Progenitor cell of endocrine pancreas (in vitro differentiated cells): Measurements from ENCODE around the gene TMEM132E. TPM values are rescaled to one million over a fixed set of nuclear protein-coding genes. Genes with fewer than 3 reads are reported as not detected.

Experiments used
- DNase-seq: peaks from one replicate; pipeline ENCODE4 v3.0.0; 2021; ENCODE audit warnings: low spot score; ENCODE audit not compliant: unreplicated experiment
- H3K27ac Mint-ChIP-seq: 2 replicates; pipeline ENCODE4 v1.8.0; 2021; ENCODE audit warnings: mild to moderate bottlenecking, moderate library complexity, mixed read lengths
- H3K27me3 Mint-ChIP-seq: 2 replicates; pipeline ENCODE4 v1.8.0; 2021; ENCODE audit warnings: mixed read lengths
- H3K36me3 Mint-ChIP-seq: 2 replicates; pipeline ENCODE4 v1.8.0; 2022; ENCODE audit warnings: mixed read lengths; ENCODE audit not compliant: insufficient read depth
- H3K4me1 Mint-ChIP-seq: 2 replicates; pipeline ENCODE4 v1.8.0; 2021; ENCODE audit warnings: low read depth, mixed read lengths
- H3K4me3 Mint-ChIP-seq: 2 replicates; pipeline ENCODE4 v1.8.0; 2021; ENCODE audit warnings: low read depth, mild to moderate bottlenecking, moderate library complexity, mixed read lengths
- H3K9me3 Mint-ChIP-seq: 2 replicates; pipeline ENCODE4 v1.8.0; 2021; ENCODE audit warnings: low read depth, mixed read lengths
- total RNA-seq: library from RNA; stranded (reverse); gene quantifications from 2 replicates; pipeline ENCODE4 v1.2.1, GENCODE V29; 2021
- TF ChIP-seq, protein P1 (sequence below): fragments of 200-600 bp; sonication (generic); IDR thresholded peaks from one replicate; pipeline ENCODE4 v1.5.0; 2021; ENCODE audit warnings: antibody characterized with exemption, mild to moderate bottlenecking; ENCODE audit not compliant: unreplicated experiment

The TMEM132E gene
- total RNA-seq, 1 donor from 2014 or later = 0.05 TPM

DNA sequence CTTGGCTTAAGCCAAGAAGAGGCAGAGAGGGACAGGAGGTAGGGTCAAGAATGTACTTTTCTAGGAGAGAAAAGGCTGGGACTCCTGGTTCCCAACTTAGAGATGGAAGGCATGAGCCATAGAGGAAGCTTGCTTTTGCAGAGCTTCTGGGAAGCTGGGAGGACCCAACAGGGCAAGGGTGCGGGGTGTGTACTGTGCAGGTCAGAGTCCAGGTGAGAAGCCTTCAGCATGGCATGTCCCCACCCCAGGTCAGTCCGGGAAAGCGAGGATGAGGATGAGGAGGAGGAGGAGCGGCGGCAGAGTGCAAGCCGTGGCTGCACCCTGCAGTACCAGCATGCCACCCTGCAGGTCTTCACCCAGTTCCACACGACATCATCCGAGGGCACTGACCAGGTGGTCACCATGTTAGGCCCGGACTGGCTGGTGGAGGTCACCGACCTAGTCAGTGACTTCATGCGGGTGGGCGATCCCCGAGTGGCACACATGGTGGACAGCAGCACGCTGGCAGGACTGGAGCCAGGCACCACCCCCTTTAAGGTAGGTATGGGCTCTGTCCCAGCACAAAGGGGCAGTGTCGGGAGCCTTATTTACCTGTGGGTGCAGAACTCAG is 55.3 kb downstream of the TMEM132E start:
- Mint-ChIP-seq H3K4me1 (peaks cover 2% of the 10 kb centered on the region), H3K27me3 (peaks cover 34% of the 10 kb centered on the region)

DNA sequence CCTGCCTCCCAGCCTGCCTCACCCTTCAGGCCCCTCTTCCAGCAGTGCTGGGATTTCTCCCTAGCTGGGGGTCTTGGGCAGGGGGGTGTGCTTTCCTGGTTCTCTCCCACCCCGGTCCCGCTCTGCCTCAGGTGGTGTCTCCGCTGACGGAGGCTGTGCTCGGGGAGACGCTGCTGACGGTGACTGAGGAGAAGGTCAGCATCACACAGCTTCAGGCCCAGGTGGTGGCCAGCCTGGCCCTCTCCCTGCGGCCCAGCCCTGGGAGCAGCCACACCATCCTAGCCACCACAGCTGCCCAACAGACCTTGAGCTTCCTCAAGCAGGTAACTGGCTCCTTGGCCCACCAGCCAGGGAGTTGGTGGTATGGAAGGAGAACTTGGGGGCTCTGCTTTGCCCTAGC is 56.5 kb downstream of the TMEM132E start:
- TF ChIP-seq, protein P1, sequence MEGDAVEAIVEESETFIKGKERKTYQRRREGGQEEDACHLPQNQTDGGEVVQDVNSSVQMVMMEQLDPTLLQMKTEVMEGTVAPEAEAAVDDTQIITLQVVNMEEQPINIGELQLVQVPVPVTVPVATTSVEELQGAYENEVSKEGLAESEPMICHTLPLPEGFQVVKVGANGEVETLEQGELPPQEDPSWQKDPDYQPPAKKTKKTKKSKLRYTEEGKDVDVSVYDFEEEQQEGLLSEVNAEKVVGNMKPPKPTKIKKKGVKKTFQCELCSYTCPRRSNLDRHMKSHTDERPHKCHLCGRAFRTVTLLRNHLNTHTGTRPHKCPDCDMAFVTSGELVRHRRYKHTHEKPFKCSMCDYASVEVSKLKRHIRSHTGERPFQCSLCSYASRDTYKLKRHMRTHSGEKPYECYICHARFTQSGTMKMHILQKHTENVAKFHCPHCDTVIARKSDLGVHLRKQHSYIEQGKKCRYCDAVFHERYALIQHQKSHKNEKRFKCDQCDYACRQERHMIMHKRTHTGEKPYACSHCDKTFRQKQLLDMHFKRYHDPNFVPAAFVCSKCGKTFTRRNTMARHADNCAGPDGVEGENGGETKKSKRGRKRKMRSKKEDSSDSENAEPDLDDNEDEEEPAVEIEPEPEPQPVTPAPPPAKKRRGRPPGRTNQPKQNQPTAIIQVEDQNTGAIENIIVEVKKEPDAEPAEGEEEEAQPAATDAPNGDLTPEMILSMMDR = no peak
- Mint-ChIP-seq H3K27me3 (peaks cover 41% of the 10 kb centered on the region), H3K9me3 (no peaks in the 10 kb centered on the region), H3K4me3 (no peak overlapping the region), H3K36me3 (no peaks in the 10 kb centered on the region), H3K27ac (no peak overlapping the region), H3K4me1 (peaks cover 2% of the 10 kb centered on the region)
- DNase-seq = no peak

More for the DNA sequence above, 55.3 kb downstream of the TMEM132E start:
- DNase-seq = no peak
- H3K9me3 Mint-ChIP-seq = no peaks in the 10 kb centered on the region
- no peak overlapping the region for H3K4me3 Mint-ChIP-seq
- H3K36me3 Mint-ChIP-seq = no peaks in the 10 kb centered on the region
- no peak overlapping the region for H3K27ac Mint-ChIP-seq
- TF ChIP-seq, protein P1 = no peak

DNA sequence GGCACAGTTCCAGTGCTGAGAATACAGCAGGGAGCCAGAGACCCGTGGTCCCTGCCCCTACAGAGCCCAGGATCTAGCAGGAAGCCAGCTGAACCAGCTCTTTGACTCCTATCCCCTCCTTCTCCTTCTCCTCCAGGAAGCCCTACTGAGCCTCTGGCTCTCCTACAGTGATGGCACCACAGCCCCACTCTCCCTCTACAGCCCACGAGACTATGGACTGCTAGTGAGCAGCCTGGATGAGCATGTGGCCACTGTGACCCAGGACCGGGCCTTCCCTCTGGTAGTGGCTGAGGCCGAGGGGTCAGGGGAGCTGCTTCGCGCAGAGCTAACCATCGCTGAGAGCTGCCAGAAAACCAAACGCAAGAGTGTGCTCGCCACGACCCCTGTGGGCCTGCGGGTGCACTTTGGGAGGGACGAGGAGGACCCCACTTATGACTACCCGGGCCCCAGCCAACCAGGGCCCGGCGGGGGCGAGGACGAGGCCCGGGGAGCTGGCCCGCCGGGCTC is 57.7 kb downstream of the TMEM132E start:
- no peaks in the 10 kb centered on the region for H3K9me3 Mint-ChIP-seq
- TF ChIP-seq, protein P1 = no peak
- H3K27ac Mint-ChIP-seq = no peak overlapping the region
- H3K4me1 Mint-ChIP-seq = peaks cover 2% of the 10 kb centered on the region
- no peak overlapping the region for H3K4me3 Mint-ChIP-seq
- no peak for DNase-seq
- no peaks in the 10 kb centered on the region for H3K36me3 Mint-ChIP-seq
- H3K27me3 Mint-ChIP-seq = peaks cover 43% of the 10 kb centered on the region

DNA sequence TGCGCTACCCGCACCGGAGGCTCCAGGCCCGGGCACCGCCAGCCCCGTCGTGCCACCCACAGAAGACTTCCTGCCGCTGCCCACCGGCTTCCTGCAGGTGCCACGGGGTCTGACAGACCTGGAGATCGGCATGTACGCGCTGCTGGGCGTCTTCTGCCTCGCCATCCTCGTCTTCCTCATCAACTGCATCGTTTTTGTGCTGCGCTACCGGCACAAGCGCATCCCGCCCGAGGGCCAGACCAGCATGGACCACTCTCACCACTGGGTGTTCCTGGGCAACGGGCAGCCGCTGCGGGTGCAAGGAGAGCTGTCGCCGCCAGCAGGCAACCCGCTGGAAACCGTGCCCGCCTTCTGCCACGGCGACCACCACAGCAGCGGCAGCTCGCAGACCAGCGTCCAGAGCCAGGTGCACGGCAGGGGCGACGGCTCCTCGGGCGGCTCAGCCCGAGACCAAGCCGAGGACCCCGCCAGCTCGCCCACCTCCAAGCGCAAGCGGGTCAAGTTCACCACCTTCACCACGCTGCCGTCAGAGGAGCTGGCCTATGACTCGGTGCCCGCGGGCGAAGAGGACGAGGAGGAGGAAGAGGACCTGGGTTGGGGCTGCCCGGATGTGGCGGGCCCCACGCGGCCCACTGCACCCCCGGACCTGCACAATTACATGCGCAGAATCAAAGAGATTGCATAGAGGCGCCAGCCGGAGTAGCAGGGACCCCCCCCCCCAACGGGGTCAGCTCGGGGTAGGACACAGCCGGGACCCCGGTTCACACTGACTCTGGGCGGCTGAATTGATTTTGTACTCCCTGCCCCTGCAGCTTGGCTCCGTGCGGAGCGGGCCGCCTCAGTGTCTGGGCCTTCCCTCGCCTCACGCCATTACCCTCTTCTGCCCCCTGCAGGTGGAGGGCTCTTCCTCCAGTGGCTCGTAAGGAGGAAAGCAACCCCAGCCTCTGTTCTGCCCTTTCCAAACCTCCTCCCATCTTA is 58.5 kb downstream of the TMEM132E start:
- Mint-ChIP-seq H3K4me3 (no peak overlapping the region), H3K27me3 (peaks cover 38% of the 10 kb centered on the region), H3K9me3 (no peaks in the 10 kb centered on the region), H3K27ac (no peak overlapping the region), H3K36me3 (no peaks in the 10 kb centered on the region), H3K4me1 (peaks cover 2% of the 10 kb centered on the region)
- TF ChIP-seq, protein P1 = peak; percentile 86
- peak; percentile 69 for DNase-seq

DNA sequence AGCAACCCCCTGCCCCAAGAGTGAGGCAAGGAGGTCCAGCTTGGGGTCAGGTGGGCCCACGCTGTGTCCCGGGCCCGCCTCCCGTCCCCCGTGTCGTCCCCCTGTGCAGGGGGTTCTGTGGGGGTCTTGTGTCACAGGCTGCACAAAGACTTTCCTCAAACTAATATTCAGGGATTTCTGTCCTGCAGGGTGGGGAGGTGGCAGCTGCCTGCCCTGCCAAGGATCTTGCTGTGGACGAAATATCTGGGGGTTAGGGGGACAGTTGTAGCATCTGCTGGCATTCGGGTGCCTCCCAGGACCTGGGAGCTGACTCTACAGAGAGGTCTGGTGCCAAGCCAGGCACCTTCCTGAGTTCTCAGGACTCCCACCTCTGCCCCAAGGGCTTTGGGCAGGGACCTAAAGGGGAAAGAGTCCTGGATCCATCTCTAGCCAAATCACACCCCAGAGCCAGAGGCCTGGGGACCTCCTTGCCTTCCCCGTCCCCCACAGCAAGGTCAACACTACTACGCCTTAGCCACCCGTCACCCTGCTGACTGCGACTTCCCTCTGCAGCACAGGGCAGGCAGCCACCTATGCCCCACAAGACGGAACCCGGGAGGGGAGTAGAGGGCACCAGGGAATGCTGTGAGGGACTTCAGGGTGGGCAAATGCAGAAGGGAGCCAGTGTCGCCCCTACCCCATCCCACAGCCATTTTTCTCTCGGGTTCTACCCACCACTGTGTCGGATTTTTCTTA is 59.3 kb downstream of the TMEM132E start:
- TF ChIP-seq, protein P1 = peak; percentile 25
- Mint-ChIP-seq H3K9me3 (no peaks in the 10 kb centered on the region), H3K27me3 (peaks cover 32% of the 10 kb centered on the region), H3K36me3 (no peaks in the 10 kb centered on the region), H3K4me3 (no peak overlapping the region), H3K4me1 (peaks cover 2% of the 10 kb centered on the region), H3K27ac (no peak overlapping the region)
- DNase-seq = no peak
